ENCODE data around the gene LDHD. TPM values are rescaled to one million over a fixed set of nuclear protein-coding genes. Genes with fewer than 3 reads are reported as not detected.
A peak's percentile ranks its signal among the peaks of the same experiment; 100 is the strongest.

The LDHD gene
- total and polyA plus RNA-seq, 7 experiments from 2014 or later = 0.31 to 2.7 (median 0.46) TPM; not detected in 1

GRCh38 chr16:75086281-75086680 is 30.3 kb downstream of the LDHD start:
- peaks cover 8 to 71% (median 21%) of the 10 kb centered on the region in 7 donors for H3K4me1 Mint-ChIP-seq

GRCh38 chr16:75085556-75085955 is 31.0 kb downstream of the LDHD start:
- intact Hi-C loops (cut with micrococcal nuclease) = no loop called here
- no peak overlapping the region for H3K4me3 ChIP-seq (ENCODE audit: low read length)
- ATAC-seq (no peak), DNase-seq (no peak)
- Mint-ChIP-seq H3K36me3 (peaks cover 0 to 31% (median 11%) of the 10 kb centered on the region in 5 donors), H3K9me3 (peaks cover 0 to 4% (median 0%) of the 10 kb centered on the region in 11 donors), H3K27ac (peak overlapping the region in 2 of 9 donors; percentile 18 to 42), H3K27me3 (no peaks in the 10 kb centered on the region), H3K4me1 (peaks cover 8 to 73% (median 21%) of the 10 kb centered on the region in 7 donors), H3K4me3 (no peak overlapping the region)
- ChIA-PET CTCF (no interaction called here), POLR2A (no interaction called here)
- no peak overlapping the region for H3K27ac ChIP-seq (ENCODE audit: low read depth, low read length)
- H3K27me3 ChIP-seq (ENCODE audit: control insufficient read depth in 2 of 2, insufficient read depth in 2 of 2, low read length in 2 of 2) = no peaks in the 10 kb centered on the region
- H3K4me1 ChIP-seq (ENCODE audit: control insufficient read depth in 2 of 2, insufficient read depth in 2 of 2, low read length in 2 of 2) = no peaks in the 10 kb centered on the region
- no peaks in the 10 kb centered on the region for H3K36me3 ChIP-seq (ENCODE audit: control insufficient read depth in 2 of 3, insufficient read depth in 3 of 3, low read length in 3 of 3)
- no peaks in the 10 kb centered on the region for H3K9me3 ChIP-seq (ENCODE audit: control insufficient read depth in 2 of 3, low read length in 3 of 3)

More at GRCh38 chr16:75086281-75086680, 30.3 kb downstream of the LDHD start:
- no peak for DNase-seq
- ChIA-PET POLR2A (no interaction called here), CTCF (interaction anchor here (0.6 kb wide), 1 partner anchor 608 kb away, joined by 4 read pairs; no protein-coding TSS in a partner anchor)
- H3K4me3 Mint-ChIP-seq = no peak overlapping the region
- no peak overlapping the region for H3K4me3 ChIP-seq (ENCODE audit: low read length)
- H3K9me3 Mint-ChIP-seq = peaks cover 0 to 4% (median 0%) of the 10 kb centered on the region in 11 donors
- H3K36me3 Mint-ChIP-seq = peaks cover 0 to 31% (median 11%) of the 10 kb centered on the region in 5 donors
- no peaks in the 10 kb centered on the region for H3K27me3 Mint-ChIP-seq
- no peaks in the 10 kb centered on the region for H3K4me1 ChIP-seq (ENCODE audit: control insufficient read depth in 2 of 2, insufficient read depth in 2 of 2, low read length in 2 of 2)
- H3K9me3 ChIP-seq (ENCODE audit: control insufficient read depth in 2 of 3, low read length in 3 of 3) = no peaks in the 10 kb centered on the region
- H3K36me3 ChIP-seq (ENCODE audit: control insufficient read depth in 2 of 3, insufficient read depth in 3 of 3, low read length in 3 of 3) = no peaks in the 10 kb centered on the region
- no peak overlapping the region for H3K27ac ChIP-seq (ENCODE audit: low read depth, low read length)
- intact Hi-C loops (cut with micrococcal nuclease) = no loop called here
- no peaks in the 10 kb centered on the region for H3K27me3 ChIP-seq (ENCODE audit: control insufficient read depth in 2 of 2, insufficient read depth in 2 of 2, low read length in 2 of 2)
- no peak for ATAC-seq
- H3K27ac Mint-ChIP-seq = peak overlapping the region in 2 of 9 donors; percentile 8 to 17

- H3K27ac Mint-ChIP-seq = peak overlapping the region in 5 of 9 donors; percentile 1 to 63 (median 46)
- ChIA-PET CTCF (no interaction called here), POLR2A (no interaction called here)
- H3K4me3 Mint-ChIP-seq = peak overlapping the region in 1 of 10 donors; percentile 4
- no peaks in the 10 kb centered on the region for H3K9me3 ChIP-seq (ENCODE audit: control insufficient read depth in 2 of 3, low read length in 3 of 3)
- H3K27me3 Mint-ChIP-seq = no peaks in the 10 kb centered on the region
- no peaks in the 10 kb centered on the region for H3K36me3 ChIP-seq (ENCODE audit: control insufficient read depth in 2 of 3, insufficient read depth in 3 of 3, low read length in 3 of 3)
- ATAC-seq (no peak), DNase-seq (no peak)
- H3K4me1 Mint-ChIP-seq = peaks cover 10 to 69% (median 22%) of the 10 kb centered on the region in 7 donors
- H3K4me3 ChIP-seq (ENCODE audit: low read length) = no peak overlapping the region
- no peaks in the 10 kb centered on the region for H3K4me1 ChIP-seq (ENCODE audit: control insufficient read depth in 2 of 2, insufficient read depth in 2 of 2, low read length in 2 of 2)
- no peaks in the 10 kb centered on the region for H3K27me3 ChIP-seq (ENCODE audit: control insufficient read depth in 2 of 2, insufficient read depth in 2 of 2, low read length in 2 of 2)
- peaks cover 0 to 4% (median 0%) of the 10 kb centered on the region in 11 donors for H3K9me3 Mint-ChIP-seq
- intact Hi-C loops (cut with micrococcal nuclease) = no loop called here
- H3K36me3 Mint-ChIP-seq = peaks cover 0 to 37% (median 12%) of the 10 kb centered on the region in 5 donors
- no peak overlapping the region for H3K27ac ChIP-seq (ENCODE audit: low read depth, low read length)
Measured at GRCh38 chr16:75083813-75084212, 32.8 kb downstream of the LDHD start.

GRCh38 chr16:75081179-75081859 is 35.3 kb downstream of the LDHD start:
- Mint-ChIP-seq H3K9me3 (peaks cover 0 to 5% (median 0%) of the 10 kb centered on the region in 11 donors), H3K4me1 (peaks cover 17 to 64% (median 37%) of the 10 kb centered on the region in 7 donors), H3K4me3 (no peak overlapping the region), H3K27me3 (no peaks in the 10 kb centered on the region), H3K27ac (peak overlapping the region in 2 of 9 donors; percentile 65 to 71), H3K36me3 (peaks cover 0 to 48% (median 12%) of the 10 kb centered on the region in 5 donors)
- Histone ChIP-seq H3K27ac (ENCODE audit: low read depth, low read length) (no peak overlapping the region), H3K27me3 (ENCODE audit: control insufficient read depth in 2 of 2, insufficient read depth in 2 of 2, low read length in 2 of 2) (no peaks in the 10 kb centered on the region), H3K4me1 (ENCODE audit: control insufficient read depth in 2 of 2, insufficient read depth in 2 of 2, low read length in 2 of 2) (peaks cover 5 to 15% of the 10 kb centered on the region in 2 donors), H3K36me3 (ENCODE audit: control insufficient read depth in 2 of 3, insufficient read depth in 3 of 3, low read length in 3 of 3) (no peaks in the 10 kb centered on the region), H3K9me3 (ENCODE audit: control insufficient read depth in 2 of 3, low read length in 3 of 3) (no peaks in the 10 kb centered on the region), H3K4me3 (ENCODE audit: low read length) (no peak overlapping the region)
- intact Hi-C loops (cut with micrococcal nuclease) = no loop called here
- CTCF ChIA-PET = interaction anchor here (1.3 kb wide), 1 partner anchor 30 kb away, joined by 3 read pairs; no protein-coding TSS in a partner anchor
- POLR2A ChIA-PET = no interaction called here
- no peak for ATAC-seq
- no peak for DNase-seq

GRCh38 chr16:75080205-75081029 is 36.2 kb downstream of the LDHD start:
- Mint-ChIP-seq H3K4me1 (peaks cover 25 to 65% (median 43%) of the 10 kb centered on the region in 7 donors), H3K27me3 (peaks cover 0 to 4% (median 0%) of the 10 kb centered on the region in 5 donors), H3K4me3 (no peak overlapping the region), H3K27ac (peak overlapping the region in 1 of 9 donors; percentile 8), H3K36me3 (peaks cover 0 to 44% (median 8%) of the 10 kb centered on the region in 5 donors), H3K9me3 (peaks cover 0 to 5% (median 0%) of the 10 kb centered on the region in 11 donors)
- intact Hi-C loops (cut with micrococcal nuclease) = no loop called here
- POLR2A ChIA-PET = no interaction called here
- Histone ChIP-seq H3K4me3 (ENCODE audit: low read length) (no peak overlapping the region), H3K9me3 (ENCODE audit: control insufficient read depth in 2 of 3, low read length in 3 of 3) (no peaks in the 10 kb centered on the region), H3K27me3 (ENCODE audit: control insufficient read depth in 2 of 2, insufficient read depth in 2 of 2, low read length in 2 of 2) (no peaks in the 10 kb centered on the region), H3K36me3 (ENCODE audit: control insufficient read depth in 2 of 3, insufficient read depth in 3 of 3, low read length in 3 of 3) (no peaks in the 10 kb centered on the region), H3K27ac (ENCODE audit: low read depth, low read length) (no peak overlapping the region), H3K4me1 (ENCODE audit: control insufficient read depth in 2 of 2, insufficient read depth in 2 of 2, low read length in 2 of 2) (peaks cover 14 to 24% of the 10 kb centered on the region in 2 donors)
- ATAC-seq (no peak), DNase-seq (no peak)
- CTCF ChIA-PET = no interaction called here

GRCh38 chr16:75079346-75079926 is 37.1 kb downstream of the LDHD start:
- no peaks in the 10 kb centered on the region for H3K27me3 ChIP-seq (ENCODE audit: control insufficient read depth in 2 of 2, insufficient read depth in 2 of 2, low read length in 2 of 2)
- H3K4me3 ChIP-seq (ENCODE audit: low read length) = no peak overlapping the region
- ATAC-seq (no peak), DNase-seq (no peak)
- Mint-ChIP-seq H3K4me1 (peaks cover 27 to 64% (median 46%) of the 10 kb centered on the region in 7 donors), H3K36me3 (peaks cover 0 to 37% (median 0%) of the 10 kb centered on the region in 5 donors), H3K27ac (peak overlapping the region in 3 of 9 donors; percentile 32 to 98 (median 67)), H3K9me3 (peaks cover 0 to 5% (median 0%) of the 10 kb centered on the region in 11 donors), H3K27me3 (peaks cover 0 to 4% (median 0%) of the 10 kb centered on the region in 5 donors), H3K4me3 (no peak overlapping the region)
- no peaks in the 10 kb centered on the region for H3K9me3 ChIP-seq (ENCODE audit: control insufficient read depth in 2 of 3, low read length in 3 of 3)
- H3K4me1 ChIP-seq (ENCODE audit: control insufficient read depth in 2 of 2, insufficient read depth in 2 of 2, low read length in 2 of 2) = peaks cover 16 to 31% of the 10 kb centered on the region in 2 donors
- H3K36me3 ChIP-seq (ENCODE audit: control insufficient read depth in 2 of 3, insufficient read depth in 3 of 3, low read length in 3 of 3) = no peaks in the 10 kb centered on the region
- no peak overlapping the region for H3K27ac ChIP-seq (ENCODE audit: low read depth, low read length)
- ChIA-PET CTCF (no interaction called here), POLR2A (interaction anchor here (0.6 kb wide), 1 partner anchor 17 kb away, joined by 4 read pairs; no protein-coding TSS in a partner anchor)
- intact Hi-C loops (cut with micrococcal nuclease) = loop anchor here in 1 of 2 donors (10.0 kb wide), 1 partner anchor 485 kb away; the partner anchor contains the start of gene GABARAPL2

All from naive thymus-derived CD4-positive, alpha-beta T cell (primary cell).